GM13977 (cell line): Measurements from ENCODE around the gene FAM168A.
"Not testable (repeated sequence)": the region's sequence is repeated elsewhere in the genome, so short reads cannot be mapped to it uniquely, and the experiment has no call there.

Source experiments
- DNase-seq: peaks from one replicate; pipeline ENCODE4 v3.0.0; 2012; ENCODE audit warnings: low spot score
- in situ Hi-C: fragments of 300-500 bp; cut with MboI; formaldehyde crosslinking; loops from one replicate; pipeline ENCODE4 v1.12.0; 2022; ENCODE audit warnings: low sequenced_read_pairs, low pct_unique_long_range_greater_than_20kb, mixed read lengths, inconsistent platforms; ENCODE audit not compliant: unreplicated experiment
- TF ChIP-seq, protein P1 (sequence below): IDR thresholded peaks from 2 replicates; pipeline ENCODE4 v1.5.1; 2012; ENCODE audit warnings: mild to moderate bottlenecking, control low read depth; ENCODE audit not compliant: insufficient read depth; ENCODE audit errors: extremely low read depth, missing control alignments

Gene FAM168A

DNA sequence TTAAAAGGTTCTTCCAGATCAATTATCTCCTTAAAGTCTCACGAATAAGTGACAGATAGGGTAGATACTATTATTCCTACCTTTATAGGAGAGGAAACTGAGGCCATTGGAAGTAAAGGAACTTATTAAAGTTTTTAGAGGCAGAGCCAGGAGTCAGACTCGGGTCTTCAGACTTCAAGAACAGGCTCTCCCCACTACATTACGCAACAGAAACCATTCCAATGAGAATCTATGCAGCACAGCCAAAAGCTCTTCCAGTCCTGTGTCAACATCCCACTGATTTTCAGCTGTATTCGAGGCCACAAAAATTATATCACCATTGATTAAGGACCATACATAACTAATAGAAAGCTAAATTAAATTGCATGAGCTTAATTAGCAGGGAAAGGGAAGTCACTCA is 144.3 kb downstream of the FAM168A start:
- in situ Hi-C loops, result no loop called here
- DNase-seq, result no peak
- TF ChIP-seq, protein P1, sequence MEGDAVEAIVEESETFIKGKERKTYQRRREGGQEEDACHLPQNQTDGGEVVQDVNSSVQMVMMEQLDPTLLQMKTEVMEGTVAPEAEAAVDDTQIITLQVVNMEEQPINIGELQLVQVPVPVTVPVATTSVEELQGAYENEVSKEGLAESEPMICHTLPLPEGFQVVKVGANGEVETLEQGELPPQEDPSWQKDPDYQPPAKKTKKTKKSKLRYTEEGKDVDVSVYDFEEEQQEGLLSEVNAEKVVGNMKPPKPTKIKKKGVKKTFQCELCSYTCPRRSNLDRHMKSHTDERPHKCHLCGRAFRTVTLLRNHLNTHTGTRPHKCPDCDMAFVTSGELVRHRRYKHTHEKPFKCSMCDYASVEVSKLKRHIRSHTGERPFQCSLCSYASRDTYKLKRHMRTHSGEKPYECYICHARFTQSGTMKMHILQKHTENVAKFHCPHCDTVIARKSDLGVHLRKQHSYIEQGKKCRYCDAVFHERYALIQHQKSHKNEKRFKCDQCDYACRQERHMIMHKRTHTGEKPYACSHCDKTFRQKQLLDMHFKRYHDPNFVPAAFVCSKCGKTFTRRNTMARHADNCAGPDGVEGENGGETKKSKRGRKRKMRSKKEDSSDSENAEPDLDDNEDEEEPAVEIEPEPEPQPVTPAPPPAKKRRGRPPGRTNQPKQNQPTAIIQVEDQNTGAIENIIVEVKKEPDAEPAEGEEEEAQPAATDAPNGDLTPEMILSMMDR, result no peak

DNA sequence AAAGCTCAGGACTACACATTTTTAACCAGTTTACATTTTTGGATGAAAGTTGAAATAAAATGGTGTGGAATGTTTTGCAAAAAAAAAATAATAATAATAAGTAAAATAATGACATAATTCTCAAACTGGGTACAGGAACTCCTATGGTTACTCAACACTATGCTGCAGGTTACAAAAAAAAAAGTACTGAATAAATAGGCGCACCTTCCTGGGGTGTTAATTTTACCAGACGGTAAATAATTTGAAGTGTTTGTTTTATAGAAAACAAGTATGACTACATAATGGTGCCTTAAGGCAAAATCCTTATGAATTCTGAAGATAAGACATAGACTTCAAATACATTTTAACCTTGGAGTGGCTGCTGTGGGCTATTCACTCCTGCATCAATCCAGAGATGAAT is 145.2 kb downstream of the FAM168A start:
- TF ChIP-seq, protein P1, result no peak
- in situ Hi-C loops, result no loop called here
- DNase-seq, result no peak

DNA sequence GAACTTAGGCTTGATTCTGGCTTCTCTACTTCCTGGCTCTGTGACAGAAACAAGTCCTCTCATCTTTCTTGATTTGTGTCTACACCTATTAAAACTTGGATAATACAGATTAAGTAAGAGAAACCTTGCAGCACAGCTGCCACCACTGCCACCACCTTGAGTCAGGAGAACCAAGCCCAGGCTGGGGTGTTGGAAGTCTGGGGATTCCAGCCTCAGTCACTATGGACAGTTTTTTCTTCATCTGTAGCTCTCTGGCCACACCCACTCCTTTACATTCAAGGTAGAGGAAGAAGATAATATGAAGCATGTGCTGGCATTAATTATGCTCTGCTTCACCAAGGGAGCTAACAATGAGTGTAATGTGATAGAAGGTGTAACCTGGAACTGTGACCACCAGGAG is 146.0 kb downstream of the FAM168A start:
- no peak for DNase-seq
- TF ChIP-seq, protein P1, result no peak
- in situ Hi-C loops, result no loop called here

DNA sequence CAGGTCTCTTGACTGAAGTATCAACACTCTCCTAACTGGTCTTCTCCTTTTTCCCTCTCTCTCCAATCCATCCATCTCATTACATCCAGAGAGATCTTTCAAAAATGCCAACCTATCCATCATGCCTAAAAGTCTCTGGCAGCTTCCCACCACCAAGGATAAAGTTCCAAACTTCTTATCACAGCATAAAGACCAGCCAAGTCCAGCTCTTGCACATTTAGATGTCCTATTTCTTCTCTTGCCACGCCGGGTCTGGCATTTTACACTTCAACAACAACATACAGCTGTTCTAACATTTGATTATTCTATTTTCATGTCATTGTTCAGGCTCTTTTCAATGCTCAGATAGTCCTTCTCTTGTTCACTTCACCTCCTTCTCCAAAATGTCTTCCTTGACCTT is 151.1 kb downstream of the FAM168A start:
- TF ChIP-seq, protein P1, result no peak
- in situ Hi-C loops, result no loop called here
- no peak for DNase-seq

DNA sequence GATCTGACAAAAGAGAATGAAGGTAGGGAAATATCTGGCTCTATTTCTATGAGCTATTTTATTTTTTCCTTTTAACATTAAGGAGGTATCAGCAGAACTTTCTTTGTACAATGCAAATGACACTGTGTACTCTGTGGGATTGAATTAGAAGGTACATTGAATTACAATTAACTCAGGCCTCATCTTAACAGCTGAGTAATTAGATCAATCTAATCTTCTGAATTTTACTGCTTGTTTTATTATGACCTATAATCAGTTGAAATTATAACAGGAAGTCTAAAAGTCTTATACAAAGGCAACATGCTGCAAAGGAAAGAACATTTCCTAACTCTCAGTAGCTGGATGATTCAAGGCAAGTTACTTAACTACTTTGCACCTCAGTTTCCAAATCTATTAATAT is 151.9 kb downstream of the FAM168A start:
- TF ChIP-seq, protein P1, result no peak
- no peak for DNase-seq
- in situ Hi-C loops, result no loop called here

DNA sequence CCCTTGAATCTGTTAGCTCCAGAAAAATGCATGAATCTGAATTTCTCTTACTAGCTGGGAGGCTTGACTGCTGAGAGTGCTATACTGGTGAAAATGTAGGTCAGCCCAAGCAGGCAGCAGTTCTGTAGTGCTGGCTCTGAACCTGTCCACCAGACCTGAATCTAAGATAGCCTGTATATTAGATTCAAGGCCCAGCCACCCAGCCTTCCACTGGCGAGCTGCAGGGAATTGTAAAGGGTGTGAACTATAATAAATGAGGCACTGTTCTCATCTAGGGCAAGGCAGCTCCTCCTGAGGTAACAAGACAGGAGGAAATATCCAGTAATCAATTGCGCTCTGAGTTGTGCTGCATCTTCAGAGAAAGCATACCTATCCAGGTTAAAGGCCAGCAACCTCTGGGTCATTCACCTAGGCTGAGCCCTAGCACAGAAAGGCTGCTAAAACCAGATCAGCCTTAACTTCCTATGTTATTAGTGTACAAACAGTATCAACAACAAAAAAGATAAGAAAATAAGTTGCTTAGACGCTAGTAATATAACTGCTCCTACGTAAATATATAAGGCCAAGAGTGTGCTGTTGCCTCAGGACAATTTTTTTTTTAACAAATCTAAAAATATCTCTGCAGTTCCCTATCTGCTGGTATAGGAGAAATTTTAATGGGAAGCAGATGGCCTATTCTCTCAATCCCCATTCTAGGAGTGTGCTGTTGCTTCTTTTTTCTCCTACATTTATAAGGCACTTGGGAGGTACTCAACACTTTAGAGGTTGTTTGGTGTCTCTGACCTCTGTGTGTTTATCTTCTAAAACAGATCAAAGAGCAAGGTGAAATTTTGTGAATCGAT is 158.7 kb downstream of the FAM168A start:
- in situ Hi-C loops, result no loop called here
- TF ChIP-seq, protein P1, result no peak
- no peak for DNase-seq

DNA sequence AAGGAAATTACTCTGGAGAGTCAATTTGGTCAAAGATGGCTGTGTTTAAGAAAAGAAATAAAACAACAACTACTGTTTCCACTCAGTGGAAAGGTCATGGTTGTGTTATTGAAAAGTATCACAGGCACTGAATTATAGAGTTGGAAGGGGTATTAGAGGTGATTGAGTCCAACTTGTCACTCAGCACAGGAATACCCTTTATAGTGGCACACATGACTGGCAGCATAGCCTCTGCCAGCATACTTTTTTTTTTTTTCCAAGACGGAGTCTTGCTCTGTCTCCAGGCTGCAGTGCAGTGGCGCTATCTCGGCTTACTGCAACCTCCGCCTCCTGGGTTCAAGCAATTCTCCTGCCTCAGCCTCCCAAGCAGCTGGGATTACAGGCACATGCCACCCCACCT is 161.1 kb downstream of the FAM168A start:
- in situ Hi-C loops, result not testable (repeated sequence)

More for the DNA sequence above, 161.1 kb downstream of the FAM168A start:
- not testable (repeated sequence) for DNase-seq
